ENCODE data around the gene ASMT. TPM values are rescaled to one million over a fixed set of nuclear protein-coding genes. Genes with fewer than 3 reads are reported as not detected.

Gene ASMT
- total and polyA plus RNA-seq, 2 of the 4 experiments (the other 2 are of a cell fraction) = not detected

DNA sequence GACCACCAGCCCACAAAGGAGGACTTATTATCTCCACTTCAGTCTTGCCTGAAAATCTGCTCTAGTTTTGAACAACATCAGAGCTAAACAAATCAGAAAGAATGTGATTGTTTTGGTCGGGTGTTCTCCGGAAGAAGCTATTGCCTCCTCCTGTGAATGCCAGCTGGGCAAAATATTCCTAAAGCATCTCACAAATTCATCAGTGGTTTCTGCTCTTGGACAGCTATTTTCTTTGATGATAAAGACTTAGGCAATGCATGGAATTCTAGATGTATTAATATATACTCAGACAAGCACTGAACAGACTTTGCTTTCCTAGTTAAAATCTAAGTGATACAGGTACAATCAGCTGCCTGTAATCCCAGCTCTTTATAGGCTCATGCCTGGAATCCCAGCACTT is 71.8 kb downstream of the ASMT start:
- no TSS peak for BruUV-seq (replicated peaks)
- H2AK9ac ChIP-seq (replicated peaks; ENCODE audit: low read depth, low read length, poor library complexity) = no peak overlapping the region
- no peak overlapping the region for H2BK15ac ChIP-seq (ENCODE audit: low read depth, low read length)
- no peaks in the 10 kb centered on the region for H3K79me1 ChIP-seq (ENCODE audit: low read depth in 1 of 2, low read length in 2 of 2)
- H3K23ac ChIP-seq (ENCODE audit: low read depth, low read length) = no peak overlapping the region
- no peaks in the 10 kb centered on the region for H4K20me1 ChIP-seq (ENCODE audit: insufficient read depth, low read length)
- H4K91ac ChIP-seq (ENCODE audit: insufficient read depth, low read depth, low read length) = no peak overlapping the region
- CTCF ChIA-PET = no interaction called here
- intact Hi-C loops (cut with micrococcal nuclease) (no loop called here), dilution Hi-C loops (cut with HindIII; ENCODE audit: low sequenced_read_pairs, unreplicated experiment) (no loop called here), in situ Hi-C loops (cut with MboI; ENCODE audit: low sequenced_read_pairs) (no loop called here)
- H2BK120ac ChIP-seq (ENCODE audit: low read depth, low read length) = no peak overlapping the region
- DNase-seq = no peak
- no peak overlapping the region for H3K56ac ChIP-seq (ENCODE audit: extremely low read depth, insufficient read depth, low read length)
- H3K18ac ChIP-seq (ENCODE audit: low read depth, low read length) = no peak overlapping the region
- H2AK5ac ChIP-seq (ENCODE audit: low read depth, low read length) = no peak overlapping the region
- no peak overlapping the region for H3K4ac ChIP-seq (ENCODE audit: low read depth, low read length)
- no peak overlapping the region for H3K14ac ChIP-seq (replicated peaks; ENCODE audit: low read depth, low read length)
- no peak overlapping the region for H2AFZ ChIP-seq (replicated peaks; ENCODE audit: low read length, poor library complexity)
- no peak overlapping the region for H3K9ac ChIP-seq (ENCODE audit: low read depth, low read length)
- no peaks in the 10 kb centered on the region for H3K9me1 ChIP-seq (ENCODE audit: insufficient read depth, low read length)
- no peaks in the 10 kb centered on the region for H3K27me3 ChIP-seq (ENCODE audit: control insufficient read depth, insufficient read depth, low read length)
- no CpG with 5 or more reads among the region's 2 CpGs for WGBS, 2 experiments (ENCODE audit: extremely low coverage in 2 of 2, insufficient read length in 1 of 2)
- POLR2A ChIA-PET (ENCODE audit: unreplicated experiment) = no interaction called here
- H3K4me1 ChIP-seq (ENCODE audit: control insufficient read depth, insufficient read depth, low read length) = no peaks in the 10 kb centered on the region
- H3K36me3 ChIP-seq (ENCODE audit: control insufficient read depth, insufficient read depth, low read length) = no peaks in the 10 kb centered on the region
- no peaks in the 10 kb centered on the region for H3K9me3 ChIP-seq (ENCODE audit: control insufficient read depth, insufficient read depth, low read length)
- H2BK20ac ChIP-seq (ENCODE audit: low read depth, low read length) = no peak overlapping the region
- no peak overlapping the region for H4K5ac ChIP-seq (ENCODE audit: low read depth, low read length)
- ATAC-seq (ENCODE audit: low read depth) = no peak
- no peak overlapping the region for H3K4me3 ChIP-seq (ENCODE audit: insufficient read depth, low read depth, low read length)
- H3K27ac ChIP-seq (ENCODE audit: insufficient read depth, low read length) = no peak overlapping the region
- H2BK5ac ChIP-seq (ENCODE audit: low read depth, low read length, poor library complexity, severe bottlenecking) = no peak overlapping the region
- no peak overlapping the region for H4K8ac ChIP-seq (ENCODE audit: low read depth in 2 of 2, low read length in 2 of 2)
- TF ChIP-seq, protein P1, sequence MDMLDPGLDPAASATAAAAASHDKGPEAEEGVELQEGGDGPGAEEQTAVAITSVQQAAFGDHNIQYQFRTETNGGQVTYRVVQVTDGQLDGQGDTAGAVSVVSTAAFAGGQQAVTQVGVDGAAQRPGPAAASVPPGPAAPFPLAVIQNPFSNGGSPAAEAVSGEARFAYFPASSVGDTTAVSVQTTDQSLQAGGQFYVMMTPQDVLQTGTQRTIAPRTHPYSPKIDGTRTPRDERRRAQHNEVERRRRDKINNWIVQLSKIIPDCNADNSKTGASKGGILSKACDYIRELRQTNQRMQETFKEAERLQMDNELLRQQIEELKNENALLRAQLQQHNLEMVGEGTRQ (IDR thresholded peaks at IDR 0.05; ENCODE audit: low read depth, low read length) = no peak
- TF ChIP-seq RAD21 (IDR thresholded peaks at IDR 0.05; ENCODE audit: low read length) (no peak), POLR2A (IDR thresholded peaks at IDR 0.05; ENCODE audit: low read depth, low read length) (no peak), RCOR1 (IDR thresholded peaks at IDR 0.05; ENCODE audit: insufficient replicate concordance, low read length) (no peak), BHLHE40 (IDR thresholded peaks at IDR 0.05; ENCODE audit: low read depth, low read length) (no peak), NFE2L2 (IDR thresholded peaks at IDR 0.05; ENCODE audit: low read depth, low read length) (no peak), CHD1 (IDR thresholded peaks at IDR 0.05; ENCODE audit: low read depth, low read length) (no peak)
- TF ChIP-seq, protein P2, sequence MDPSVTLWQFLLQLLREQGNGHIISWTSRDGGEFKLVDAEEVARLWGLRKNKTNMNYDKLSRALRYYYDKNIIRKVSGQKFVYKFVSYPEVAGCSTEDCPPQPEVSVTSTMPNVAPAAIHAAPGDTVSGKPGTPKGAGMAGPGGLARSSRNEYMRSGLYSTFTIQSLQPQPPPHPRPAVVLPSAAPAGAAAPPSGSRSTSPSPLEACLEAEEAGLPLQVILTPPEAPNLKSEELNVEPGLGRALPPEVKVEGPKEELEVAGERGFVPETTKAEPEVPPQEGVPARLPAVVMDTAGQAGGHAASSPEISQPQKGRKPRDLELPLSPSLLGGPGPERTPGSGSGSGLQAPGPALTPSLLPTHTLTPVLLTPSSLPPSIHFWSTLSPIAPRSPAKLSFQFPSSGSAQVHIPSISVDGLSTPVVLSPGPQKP (IDR thresholded peaks at IDR 0.05; ENCODE audit: borderline replicate concordance, low read depth, low read length) = no peak
- no peak overlapping the region for H3K4me2 ChIP-seq (ENCODE audit: low read depth, low read length)

Other genes with a start within 250 kb of the ASMT start
- 166 and 264 TPM in 2 replicates for gene SLC25A6, start 222.9 kb upstream of the ASMT start, total RNA-seq (2012; rRNA removed)
- 565 and 615 TPM in 2 replicates for gene SLC25A6, start 222.9 kb upstream of the ASMT start, polyA plus RNA-seq (2012; rRNA removed)
- 13.1 and 13.4 TPM in 2 replicates for gene ASMTL, start 162.2 kb upstream of the ASMT start, total RNA-seq (2012; rRNA removed)
- gene ASMTL, start 162.2 kb upstream of the ASMT start, polyA plus RNA-seq (2012; rRNA removed) = 33.4 and 34.6 TPM in 2 replicates
- not detected in 2 replicates for gene P2RY8, start 77.9 kb upstream of the ASMT start, total RNA-seq (2012; rRNA removed)
- gene P2RY8, start 77.9 kb upstream of the ASMT start, polyA plus RNA-seq (2012; rRNA removed) = not detected in 2 replicates
- 9.0 and 10.6 TPM in 2 replicates for gene AKAP17A, start 23.5 kb upstream of the ASMT start, total RNA-seq (2012; rRNA removed)
- 23.7 and 27.0 TPM in 2 replicates for gene AKAP17A, start 23.5 kb upstream of the ASMT start, polyA plus RNA-seq (2012; rRNA removed)

Measured in IMR-90 (cell line).